Stimulated activated CD8-positive, alpha-beta memory T cell treated with anti-CD3 and anti-CD28 coated beads, Interleukin-12 subunit alpha, Interleukin-12 subunit beta, amount 100 ng/mL, for 1 hour (primary cell): Measurements from ENCODE around the gene KIAA0753.

Source experiments
- DNase-seq: peaks from one replicate; pipeline ENCODE4 v3.0.0-alpha.2; 2020; ENCODE audit warnings: low read depth

KIAA0753 gene

GRCh38 chr17:6569370-6570285, 70.9 kb downstream of the KIAA0753 start:
- no peak for DNase-seq

GRCh38 chr17:6568184-6568758, 72.2 kb downstream of the KIAA0753 start:
- DNase-seq = no peak

- no peak for DNase-seq
These were observed 72.9 kb downstream of the KIAA0753 start for GRCh38 chr17:6567528-6568183.

- DNase-seq = no peak
These were observed 79.1 kb downstream of the KIAA0753 start for GRCh38 chr17:6561446-6561845.

GRCh38 chr17:6560496-6560895, 80.0 kb downstream of the KIAA0753 start:
- no peak for DNase-seq

- DNase-seq = no peak
These were observed 80.7 kb downstream of the KIAA0753 start for GRCh38 chr17:6559753-6560215.

GRCh38 chr17:6558932-6559752, 81.4 kb downstream of the KIAA0753 start:
- no peak for DNase-seq

- no peak for DNase-seq
These were observed 82.2 kb downstream of the KIAA0753 start for GRCh38 chr17:6558276-6558675.

GRCh38 chr17:6557040-6557438, 83.5 kb downstream of the KIAA0753 start:
- DNase-seq = no peak

- DNase-seq = no peak
These were observed 84.1 kb downstream of the KIAA0753 start, which contains the start of gene PITPNM3 for GRCh38 chr17:6556121-6557039. Gene PITPNM3 (minus strand): TSS chr17:6556555. CDS start chr17:6556406, 149 bp downstream.

GRCh38 chr17:6555331-6556120, 85.0 kb downstream of the KIAA0753 start:
- DNase-seq = no peak

- DNase-seq = no peak
These were observed 85.6 kb downstream of the KIAA0753 start for GRCh38 chr17:6554871-6555330.

GRCh38 chr17:6554342-6554741, 86.2 kb downstream of the KIAA0753 start:
- DNase-seq = no peak

- no peak for DNase-seq
These were observed 88.5 kb downstream of the KIAA0753 start for GRCh38 chr17:6551869-6552531.

- DNase-seq = no peak
These were observed 89.2 kb downstream of the KIAA0753 start for GRCh38 chr17:6551356-6551755.

GRCh38 chr17:6549384-6550036, 91.0 kb downstream of the KIAA0753 start:
- DNase-seq = no peak

GRCh38 chr17:6548578-6549330, 91.8 kb downstream of the KIAA0753 start:
- no peak for DNase-seq

GRCh38 chr17:6548034-6548433, 92.5 kb downstream of the KIAA0753 start:
- no peak for DNase-seq
